Neuronal stem cell (in vitro differentiated cells): ENCODE results near the gene MBTPS1.

Experiments used
- DNase-seq: peaks from one replicate; pipeline ENCODE4 v3.0.0-alpha.2; 2013; ENCODE audit warnings: low spot score
- H2AFZ ChIP-seq: one replicate; pipeline ENCODE4 v1.6.1; 2013; ENCODE audit warnings: mild to moderate bottlenecking, low read length, inconsistent platforms
- H2AK5ac ChIP-seq: 2 replicates; pipeline ENCODE4 v1.6.1; 2013; ENCODE audit warnings: low read depth, mild to moderate bottlenecking, inconsistent platforms, low read length, moderate library complexity, mixed read lengths
- H2BK120ac ChIP-seq: 2 replicates; pipeline ENCODE4 v1.6.1; 2013; ENCODE audit warnings: low read depth, mild to moderate bottlenecking, inconsistent platforms, low read length, moderate library complexity, mixed read lengths
- H2BK12ac ChIP-seq: one replicate; pipeline ENCODE4 v1.6.1; 2013; ENCODE audit warnings: low read length, inconsistent platforms
- H2BK15ac ChIP-seq: 2 replicates; pipeline ENCODE4 v1.6.1; 2013; ENCODE audit warnings: mild to moderate bottlenecking, low read length, inconsistent platforms, mixed read lengths
- H2BK5ac ChIP-seq: one replicate; pipeline ENCODE4 v1.6.1; 2013; ENCODE audit warnings: inconsistent platforms, mild to moderate bottlenecking, low read length, moderate library complexity
- H3K14ac ChIP-seq: one replicate; pipeline ENCODE4 v1.6.1; 2013; ENCODE audit warnings: low read length, inconsistent platforms
- H3K18ac ChIP-seq: 2 replicates; pipeline ENCODE4 v1.6.1; 2013; ENCODE audit warnings: low read length, inconsistent platforms
- H3K23ac ChIP-seq: 2 replicates; pipeline ENCODE4 v1.6.1; 2013; ENCODE audit warnings: low read depth, mild to moderate bottlenecking, mixed read lengths, low read length, inconsistent platforms; ENCODE audit not compliant: poor library complexity
- H3K27ac ChIP-seq: replicated peaks from 3 replicates; pipeline ENCODE4 v1.5.1; 2013; ENCODE audit warnings: low read length, inconsistent platforms
- H3K27me3 ChIP-seq, 3 experiments: 2 replicates each; pipeline ENCODE4 v1.6.1; 2013; ENCODE audit warnings: low read length in 3 of 3, mild to moderate bottlenecking in 2 of 3, inconsistent platforms in 1 of 3, low read depth in 1 of 3, mixed read lengths in 1 of 3, moderate library complexity in 1 of 3; ENCODE audit not compliant: control insufficient read depth in 3 of 3, insufficient read depth in 3 of 3
- H3K36me3 ChIP-seq, 2 donors: replicated peaks in 1 of 2; 2 replicates each; pipeline ENCODE4 v1.6.1; 2013; ENCODE audit warnings: low read length in 2 of 2; ENCODE audit not compliant: control insufficient read depth in 2 of 2, insufficient read depth in 2 of 2
- H3K4ac ChIP-seq: 2 replicates; pipeline ENCODE4 v1.6.1; 2013; ENCODE audit warnings: inconsistent platforms, mild to moderate bottlenecking, low read length, moderate library complexity
- H3K4me1 ChIP-seq, 2 donors: 1 replicate in 1 of 2; 2 replicates in 1 of 2; pipeline ENCODE4 v1.6.1; 2013; ENCODE audit warnings: low read length in 2 of 2, low read depth in 1 of 2; ENCODE audit not compliant: control insufficient read depth in 2 of 2, insufficient read depth in 1 of 2
- H3K4me2 ChIP-seq: one replicate; pipeline ENCODE4 v1.6.1; 2013; ENCODE audit warnings: mild to moderate bottlenecking, low read length, inconsistent platforms; ENCODE audit not compliant: insufficient read depth, poor library complexity, severe bottlenecking
- H3K4me3 ChIP-seq, 2 donors: 2 replicates each; pipeline ENCODE4 v1.5.1; 2013; ENCODE audit warnings: low read length in 2 of 2, mild to moderate bottlenecking in 2 of 2, inconsistent platforms in 1 of 2, moderate library complexity in 1 of 2
- H3K79me1 ChIP-seq: one replicate; pipeline ENCODE4 v1.6.1; 2013; ENCODE audit warnings: low read depth, mild to moderate bottlenecking, inconsistent platforms, low read length, moderate library complexity
- H3K9ac ChIP-seq: one replicate; pipeline ENCODE4 v1.6.1; 2013; ENCODE audit warnings: mild to moderate bottlenecking, low read depth, low read length, inconsistent platforms; ENCODE audit not compliant: poor library complexity
- H3K9me3 ChIP-seq, 2 donors: replicated peaks in 1 of 2; 2 replicates each; pipeline versions ENCODE3 to v1.6.1; 2013; ENCODE audit warnings: low read length in 2 of 2, mild to moderate bottlenecking in 2 of 2, inconsistent platforms in 1 of 2, low read depth in 1 of 2, mixed read lengths in 1 of 2, moderate library complexity in 1 of 2; ENCODE audit not compliant: control insufficient read depth in 2 of 2, insufficient read depth in 1 of 2
- H4K8ac ChIP-seq: one replicate; pipeline ENCODE4 v1.6.1; 2013; ENCODE audit warnings: low read depth, mild to moderate bottlenecking, inconsistent platforms, low read length, moderate library complexity
- H4K91ac ChIP-seq: one replicate; pipeline ENCODE4 v1.6.1; 2013; ENCODE audit warnings: low read length, low read depth, mild to moderate bottlenecking, inconsistent platforms; ENCODE audit not compliant: poor library complexity
- WGBS, 2 donors: extraction: QIAGEN DNeasy Blood & Tissue Kit; methylation state at CpG; one replicate each; pipeline ENCODE4 v1.1.7; 2013; ENCODE audit warnings: missing lambda C conversion rate in 2 of 2, mixed read lengths in 1 of 2; ENCODE audit not compliant: insufficient read length in 2 of 2, insufficient replicate concordance in 1 of 2; ENCODE audit errors: extremely low coverage in 2 of 2; 5-methylcytosine and 5-hydroxymethylcytosine counted together

MBTPS1 gene

DNA sequence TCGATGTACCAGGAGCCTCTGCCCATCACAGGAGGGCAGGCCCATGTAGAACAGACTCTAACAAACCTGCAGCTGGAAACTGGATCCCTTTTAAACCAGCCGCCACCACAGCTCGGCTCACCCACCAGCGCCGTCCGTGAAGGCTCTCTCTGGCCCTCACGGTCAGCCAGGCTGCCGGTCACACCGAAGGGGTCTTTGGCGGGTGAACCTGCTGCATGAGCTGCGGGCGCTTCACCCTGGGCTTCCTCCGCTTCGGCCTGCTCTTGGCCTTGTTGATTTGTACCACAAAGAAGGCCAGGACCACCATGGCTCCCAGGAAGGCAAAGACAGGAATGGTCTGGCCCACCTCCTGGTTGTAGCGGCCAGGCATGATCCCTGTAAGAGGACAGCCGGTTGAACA, 62.5 kb downstream of the MBTPS1 start:
- H2AFZ ChIP-seq: no peak overlapping the region
- peak overlapping the region; percentile 62 for H2BK5ac ChIP-seq
- no peak overlapping the region for H2AK5ac ChIP-seq
- no peak overlapping the region for H3K27ac ChIP-seq
- WGBS, 2 donors: no CpG with 5 or more reads among the region's 16 CpGs
- H4K8ac ChIP-seq: no peak overlapping the region
- H3K36me3 ChIP-seq: peaks cover 30 to 83% of the 10 kb centered on the region in 2 donors
- H4K91ac ChIP-seq: no peak overlapping the region
- no peaks in the 10 kb centered on the region for H3K27me3 ChIP-seq
- H3K9ac ChIP-seq: no peak overlapping the region
- no peak overlapping the region for H2BK15ac ChIP-seq
- H3K4me3 ChIP-seq: no peak overlapping the region
- no peak overlapping the region for H3K4me2 ChIP-seq
- no peak overlapping the region for H3K23ac ChIP-seq
- H2BK12ac ChIP-seq: peak overlapping the region; percentile 52
- no peak overlapping the region for H2BK120ac ChIP-seq
- H3K18ac ChIP-seq: peak overlapping the region; percentile 38
- DNase-seq: no peak
- H3K79me1 ChIP-seq: peaks cover 2% of the 10 kb centered on the region
- H3K9me3 ChIP-seq: peaks cover 0 to 2% of the 10 kb centered on the region in 2 donors
- peak overlapping the region; percentile 32 for H3K4ac ChIP-seq
- peak overlapping the region; percentile 94 for H3K14ac ChIP-seq
- H3K4me1 ChIP-seq: peaks cover 0 to 1% of the 10 kb centered on the region in 2 donors

DNA sequence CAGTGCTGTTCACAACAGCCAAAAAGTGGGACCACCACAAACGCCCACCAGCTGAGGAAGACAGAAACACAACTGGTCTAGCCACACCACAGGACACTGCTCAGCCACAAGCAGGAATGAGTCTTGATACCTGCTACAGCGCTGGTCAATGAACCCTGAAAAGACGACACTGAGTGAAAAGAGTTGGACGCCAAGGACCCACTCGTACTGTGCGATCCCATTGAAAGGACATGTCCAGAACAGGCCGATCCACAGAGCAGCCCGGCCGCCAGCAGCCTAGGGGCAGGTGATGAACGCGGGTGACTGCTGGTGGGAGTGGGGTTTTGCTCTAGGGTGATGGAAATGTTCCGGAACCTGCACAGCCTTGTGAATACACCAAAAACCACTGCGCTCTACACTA, 63.5 kb downstream of the MBTPS1 start:
- no peak overlapping the region for H3K23ac ChIP-seq
- H3K27ac ChIP-seq: no peak overlapping the region
- no peak overlapping the region for H2BK15ac ChIP-seq
- peaks cover 2 to 3% of the 10 kb centered on the region in 2 donors for H3K4me1 ChIP-seq
- no peak overlapping the region for H3K4me2 ChIP-seq
- no peak for DNase-seq
- no peak overlapping the region for H2BK5ac ChIP-seq
- H3K14ac ChIP-seq: peak overlapping the region; percentile 38
- no peak overlapping the region for H3K18ac ChIP-seq
- peaks cover 0 to 2% of the 10 kb centered on the region in 2 donors for H3K9me3 ChIP-seq
- H4K8ac ChIP-seq: no peak overlapping the region
- H3K36me3 ChIP-seq: peaks cover 26 to 78% of the 10 kb centered on the region in 2 donors
- H2AFZ ChIP-seq: no peak overlapping the region
- no peak overlapping the region for H3K4ac ChIP-seq
- no CpG with 5 or more reads among the region's 13 CpGs for WGBS, 2 donors
- H2AK5ac ChIP-seq: no peak overlapping the region
- H2BK12ac ChIP-seq: no peak overlapping the region
- H4K91ac ChIP-seq: no peak overlapping the region
- peak overlapping the region; percentile 60 for H3K9ac ChIP-seq
- no peak overlapping the region for H3K4me3 ChIP-seq
- H3K79me1 ChIP-seq: peaks cover 2% of the 10 kb centered on the region
- no peak overlapping the region for H2BK120ac ChIP-seq
- H3K27me3 ChIP-seq: no peaks in the 10 kb centered on the region

DNA sequence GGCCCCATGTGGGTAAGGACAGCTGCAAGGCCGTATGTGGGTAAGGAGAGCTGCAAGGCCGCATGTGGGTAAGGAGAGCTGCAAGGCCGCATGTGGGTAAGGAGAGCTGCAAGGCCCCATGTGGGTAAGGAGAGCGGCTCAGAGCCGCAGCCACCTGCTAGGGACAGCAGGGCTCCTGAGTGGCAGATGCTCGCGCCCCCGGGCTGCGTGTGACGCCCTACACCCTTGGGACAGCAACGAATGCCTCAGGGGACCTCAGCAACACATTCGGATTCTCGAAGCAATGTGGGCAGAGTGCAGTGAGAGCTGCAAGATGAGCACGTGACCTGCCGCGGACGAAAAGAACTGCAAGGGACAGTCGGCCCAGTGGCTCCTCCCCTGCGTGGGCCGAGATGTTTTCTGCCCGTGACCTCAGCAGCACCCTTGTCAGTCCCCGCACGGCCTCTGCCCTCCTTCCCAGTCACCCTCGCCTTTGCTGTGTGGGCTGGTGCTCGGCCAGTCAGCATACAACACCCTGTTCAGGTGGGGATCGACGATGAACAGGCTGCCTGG, 64.6 kb downstream of the MBTPS1 start:
- Histone ChIP-seq H3K36me3 (peaks cover 18 to 67% of the 10 kb centered on the region in 2 donors), H3K79me1 (peaks cover 2% of the 10 kb centered on the region), H4K8ac (peak overlapping the region; percentile 23), H3K27me3 (no peaks in the 10 kb centered on the region), H3K4me1 (peaks cover 5 to 7% of the 10 kb centered on the region in 2 donors), H3K14ac (no peak overlapping the region), H3K27ac (no peak overlapping the region), H3K9ac (peak overlapping the region; percentile 15), H3K9me3 (peaks cover 0 to 2% of the 10 kb centered on the region in 2 donors), H2BK120ac (no peak overlapping the region), H2BK12ac (no peak overlapping the region), H2AK5ac (no peak overlapping the region), H2BK5ac (no peak overlapping the region), H3K18ac (peak overlapping the region; percentile 13), H3K4me3 (no peak overlapping the region), H3K4ac (no peak overlapping the region), H2AFZ (no peak overlapping the region), H3K4me2 (no peak overlapping the region), H3K23ac (peak overlapping the region; percentile 85), H2BK15ac (no peak overlapping the region), H4K91ac (no peak overlapping the region)
- no peak for DNase-seq
- WGBS, 2 donors: no CpG with 5 or more reads among the region's 27 CpGs

DNA sequence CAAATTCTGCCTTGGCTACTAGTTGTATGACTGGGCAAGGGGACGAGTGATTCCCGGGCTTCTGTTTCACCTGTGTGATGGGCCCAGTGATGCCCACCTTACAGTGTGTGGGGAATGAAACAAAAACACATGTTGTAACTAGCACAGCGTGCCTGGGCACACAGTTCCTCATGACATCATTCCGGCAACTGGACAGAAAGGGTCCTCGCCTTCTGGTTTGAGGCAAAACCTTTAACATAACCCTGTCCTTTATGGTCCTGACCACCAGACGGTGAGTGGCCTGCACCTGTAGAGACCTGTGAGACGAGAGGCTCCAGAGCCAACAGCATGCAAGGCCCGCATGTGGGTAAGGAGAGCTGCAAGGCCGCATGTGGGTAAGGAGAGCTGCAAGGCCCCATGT, 66.4 kb downstream of the MBTPS1 start:
- Histone ChIP-seq H4K91ac (no peak overlapping the region), H2BK5ac (no peak overlapping the region), H4K8ac (no peak overlapping the region), H2BK12ac (no peak overlapping the region), H2BK15ac (no peak overlapping the region), H3K4ac (no peak overlapping the region), H3K79me1 (peaks cover 2% of the 10 kb centered on the region), H3K27ac (no peak overlapping the region), H2BK120ac (no peak overlapping the region), H3K9me3 (peaks cover 0 to 2% of the 10 kb centered on the region in 2 donors), H3K9ac (no peak overlapping the region), H3K14ac (no peak overlapping the region), H3K23ac (no peak overlapping the region), H2AK5ac (no peak overlapping the region), H3K36me3 (peaks cover 14 to 48% of the 10 kb centered on the region in 2 donors), H3K27me3 (no peaks in the 10 kb centered on the region), H2AFZ (no peak overlapping the region), H3K18ac (no peak overlapping the region), H3K4me2 (no peak overlapping the region), H3K4me3 (no peak overlapping the region), H3K4me1 (peaks cover 7 to 8% of the 10 kb centered on the region in 2 donors)
- WGBS, 2 donors: no CpG with 5 or more reads among the region's 9 CpGs
- DNase-seq: no peak
